Erythroblast (primary cell): Measurements from ENCODE around the gene TMSB15C.
"Not testable (repeated sequence)": the region's sequence is repeated elsewhere in the genome, so short reads cannot be mapped to it uniquely, and the experiment has no call there.

ENCODE experiments used
- GATA1 ChIP-seq: IDR thresholded peaks from 2 replicates; pipeline ENCODE4 v1.6.1; 2011; ENCODE audit warnings: low read depth, mild to moderate bottlenecking, control low read depth, low read length, moderate library complexity
- POLR2A ChIP-seq: IDR thresholded peaks from 2 replicates; pipeline ENCODE4 v1.6.1; 2011; ENCODE audit warnings: mild to moderate bottlenecking, low read length

GRCh38 chrX:104075778-104076445 lies at the start of gene TMSB15C:
- not testable (repeated sequence) for TF ChIP-seq POLR2A, GATA1
